Transverse colon (tissue), 4 donors: ENCODE results near the gene CDC42BPB. TPM values are rescaled to one million over a fixed set of nuclear protein-coding genes. Genes with fewer than 3 reads are reported as not detected.

ENCODE experiments used
- DNase-seq: peaks from one replicate; pipeline ENCODE4 v3.0.0-alpha.2; 2019
- H3K27ac ChIP-seq, 4 donors: fragments of 200-600 bp; sonication (generic); 2 replicates each; pipeline ENCODE4 v1.5.1; 2016 to 2018; ENCODE audit warnings: inconsistent platforms in 4 of 4
- H3K27me3 ChIP-seq: fragments of 200-600 bp; sonication (generic); 2 replicates; pipeline ENCODE4 v1.5.1; 2017; ENCODE audit warnings: inconsistent platforms
- H3K36me3 ChIP-seq, 4 donors: fragments of 200-600 bp; sonication (generic); 2 replicates each; pipeline ENCODE4 v1.5.1; 2017 to 2019; ENCODE audit warnings: inconsistent platforms in 4 of 4
- H3K4me1 ChIP-seq, 4 donors: fragments of 200-600 bp; sonication (generic); 2 replicates each; pipeline ENCODE4 v1.5.1; 2017 to 2020; ENCODE audit warnings: inconsistent platforms in 4 of 4
- H3K4me3 ChIP-seq, 4 donors: fragments of 200-600 bp; sonication (generic); 1 replicate in 1 of 4; 2 replicates in 3 of 4; pipeline versions ENCODE4 v1.5.1 to v1.6.1; 2017 to 2019; ENCODE audit warnings: inconsistent platforms in 4 of 4
- H3K9me3 ChIP-seq, 2 donors: fragments of 200-600 bp; sonication (generic); 2 replicates each; pipeline ENCODE4 v1.5.1; 2017 to 2019; ENCODE audit warnings: inconsistent platforms in 2 of 2
- CTCF ChIP-seq, 5 experiments: fragments of 200-600 bp in 3 of 5; fragments of 450-650 bp in 2 of 5; sonication (generic) in 3 of 5; IDR thresholded peaks; 1 replicate in 2 of 5; 2 replicates in 3 of 5; pipeline ENCODE4 v1.5.1; 2016 to 2017; ENCODE audit warnings: antibody characterized with exemption in 5 of 5, inconsistent platforms in 3 of 5, mild to moderate bottlenecking in 2 of 5, moderate library complexity in 1 of 5
- EP300 ChIP-seq: sonication (generic); formaldehyde crosslinking; IDR thresholded peaks from one replicate; pipeline ENCODE4 v1.6.1; 2017; ENCODE audit warnings: antibody characterized with exemption, low read depth
- POLR2A ChIP-seq: fragments of 450-650 bp; IDR thresholded peaks from one replicate; pipeline ENCODE4 v1.6.1; 2016; ENCODE audit warnings: antibody characterized with exemption, mild to moderate bottlenecking, moderate library complexity
- POLR2AphosphoS5 ChIP-seq, 3 donors: sonication (generic); formaldehyde crosslinking; IDR thresholded peaks; one replicate each; pipeline ENCODE4 v1.6.1; 2016; ENCODE audit warnings: antibody characterized with exemption in 3 of 3
- WGBS, 2 donors: methylation state at CpG; one replicate each; pipeline ENCODE4 v1.1.5; 2018; ENCODE audit warnings: low coverage in 1 of 2; 5-methylcytosine and 5-hydroxymethylcytosine counted together
- in situ Hi-C, 4 donors: fragments of 200-750 bp; cut with MboI; loops; one replicate each; pipeline versions ENCODE4 v1.15.0 to v1.15.1; 2017; ENCODE audit warnings: low sequenced_read_pairs in 3 of 4, low pct_ligation_motif_present in 1 of 4, low pct_unique_long_range_greater_than_20kb in 1 of 4
- intact Hi-C: fragments of 100-400 bp; cut with DNase I; formaldehyde crosslinking; loops from one replicate; pipeline ENCODE4 v1.15.1; 2023; ENCODE audit warnings: low total_unique reads
- total RNA-seq, 4 donors: library from RNA; depleted of rRNA; stranded (reverse); fragments of >200 nt; gene quantifications; one replicate each; pipeline ENCODE4 v1.1.0, GENCODE V29; 2016

Gene CDC42BPB
- total RNA-seq, 4 donors from 2014 or later = 109 to 160 (median 123) TPM

- peaks cover 32% of the 10 kb centered on the region for H3K27me3 ChIP-seq
- intact Hi-C loops = loop anchor here (2.0 kb wide), 1 partner anchor 188 kb away; no protein-coding TSS in a partner anchor
- peak overlapping the region in 2 of 4 donors; percentile 27 to 33 for H3K4me3 ChIP-seq
- no peaks in the 10 kb centered on the region for H3K9me3 ChIP-seq
- 9% methylated on average over 16 of the region's 20 CpGs; no CpG with 5 or more reads in 1 of the 2 donors for WGBS, 2 donors
- H3K4me1 ChIP-seq = peaks cover 12 to 35% (median 24%) of the 10 kb centered on the region in 4 donors
- in situ Hi-C loops = loop anchor here in 3 of 4 donors (10.0 kb wide), 2 partner anchors 180 to 190 kb away; no protein-coding TSS in a partner anchor
- no peaks in the 10 kb centered on the region for H3K36me3 ChIP-seq
- TF ChIP-seq CTCF (IDR thresholded peaks at IDR 0.05) (no peak), POLR2AphosphoS5 (IDR thresholded peaks at IDR 0.05) (no peak), EP300 (no peak), POLR2A (no peak)
- peak overlapping the region in 2 of 4 donors; percentile 47 to 61 for H3K27ac ChIP-seq
- DNase-seq = no peak
Measured at GRCh38 chr14:103104389-103104653, 47.0 kb upstream of the CDC42BPB start.

GRCh38 chr14:103103461-103104388, 46.4 kb upstream of the CDC42BPB start:
- Histone ChIP-seq H3K4me3 (peak overlapping the region in 2 of 4 donors; percentile 27 to 33), H3K27me3 (peaks cover 32% of the 10 kb centered on the region), H3K27ac (peak overlapping the region in 2 of 4 donors; percentile 47 to 61), H3K36me3 (no peaks in the 10 kb centered on the region), H3K9me3 (no peaks in the 10 kb centered on the region), H3K4me1 (peaks cover 12 to 37% (median 26%) of the 10 kb centered on the region in 4 donors)
- DNase-seq = peak; percentile 84
- in situ Hi-C loops (loop anchor here in 3 of 4 donors (10.0 kb wide), 2 partner anchors 181 to 191 kb away; no protein-coding TSS in a partner anchor), intact Hi-C loops (loop anchor here (2.0 kb wide), 1 partner anchor 189 kb away; no protein-coding TSS in a partner anchor)
- TF ChIP-seq POLR2A = peak; percentile 31
- TF ChIP-seq EP300 = no peak
- peak in 4 of 5 experiments; percentile 16 to 69 (median 35) for TF ChIP-seq CTCF (IDR thresholded peaks at IDR 0.05)
- peak; percentile 16 to 35 (median 30) for TF ChIP-seq POLR2AphosphoS5 (IDR thresholded peaks at IDR 0.05)
- WGBS, 2 donors = 12% methylated on average over 42 of the region's 68 CpGs; no CpG with 5 or more reads in 1 of the 2 donors

- WGBS, 2 donors = 89% methylated on average over 25 of the region's 39 CpGs; no CpG with 5 or more reads in 1 of the 2 donors
- no peak overlapping the region for H3K4me3 ChIP-seq
- no peaks in the 10 kb centered on the region for H3K36me3 ChIP-seq
- intact Hi-C loops = no loop called here
- DNase-seq = no peak
- TF ChIP-seq EP300 = no peak
- TF ChIP-seq POLR2A = no peak
- no peak for TF ChIP-seq CTCF (IDR thresholded peaks at IDR 0.05)
- no peak for TF ChIP-seq POLR2AphosphoS5 (IDR thresholded peaks at IDR 0.05)
- no peaks in the 10 kb centered on the region for H3K9me3 ChIP-seq
- H3K27ac ChIP-seq = peak overlapping the region in 1 of 4 donors; percentile 47
- in situ Hi-C loops = loop anchor here in 3 of 4 donors (10.0 kb wide), 2 partner anchors 182 to 192 kb away; no protein-coding TSS in a partner anchor
- peaks cover 32% of the 10 kb centered on the region for H3K27me3 ChIP-seq
- peaks cover 12 to 37% (median 24%) of the 10 kb centered on the region in 4 donors for H3K4me1 ChIP-seq
Measured at GRCh38 chr14:103102689-103103260, 45.4 kb upstream of the CDC42BPB start.
